Epithelial cell of prostate (primary cell): ENCODE results near the gene CKLF.
A peak's percentile ranks its signal among the peaks of the same experiment; 100 is the strongest.
"Not testable (repeated sequence)": the region's sequence is repeated elsewhere in the genome, so short reads cannot be mapped to it uniquely, and the experiment has no call there.

Experiments
- DNase-seq: peaks from one replicate; pipeline ENCODE4 v3.0.0-alpha.2; 2011; ENCODE audit warnings: low read depth, low spot score
- H3K27ac ChIP-seq: fragments of 450-650 bp; 2 replicates; pipeline ENCODE4 v1.5.1; 2017; ENCODE audit warnings: mild to moderate bottlenecking

CKLF gene

DNA sequence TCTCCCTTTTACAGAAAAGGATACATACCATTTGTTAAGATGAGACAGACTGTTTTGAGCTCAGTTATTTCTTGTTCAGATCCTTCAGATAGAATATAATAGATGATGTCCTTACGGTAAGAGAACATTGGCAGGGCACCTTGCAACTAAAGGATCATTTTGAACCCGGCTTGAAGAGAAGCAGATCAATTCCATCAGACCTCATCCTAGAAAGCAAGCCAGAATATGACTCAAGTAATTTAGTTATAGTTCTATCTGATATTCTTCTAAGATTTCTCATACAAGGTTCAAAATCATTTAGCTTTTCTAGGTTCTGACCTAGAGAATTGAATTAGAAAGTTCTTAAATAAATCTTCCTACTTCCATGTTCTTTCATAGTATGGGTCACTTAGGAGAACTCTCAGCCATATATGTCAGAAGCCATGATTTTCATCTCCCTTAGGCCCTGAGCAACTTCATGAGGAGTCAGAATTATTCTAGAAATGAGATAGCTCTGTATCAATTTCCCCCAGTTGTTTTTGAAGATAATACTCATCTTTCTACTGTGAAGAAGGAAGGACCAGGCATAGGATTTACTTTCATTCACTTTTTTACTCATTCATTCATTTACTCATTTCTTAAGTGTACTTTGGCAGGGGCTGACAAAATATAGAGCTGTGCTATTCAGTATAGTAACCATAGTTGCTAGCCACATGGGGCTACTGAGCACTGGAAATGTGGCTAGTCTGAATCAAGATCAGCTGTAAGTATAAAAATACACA, 11.4 kb downstream of the CKLF start:
- DNase-seq: no peak
- no peak overlapping the region for H3K27ac ChIP-seq

DNA sequence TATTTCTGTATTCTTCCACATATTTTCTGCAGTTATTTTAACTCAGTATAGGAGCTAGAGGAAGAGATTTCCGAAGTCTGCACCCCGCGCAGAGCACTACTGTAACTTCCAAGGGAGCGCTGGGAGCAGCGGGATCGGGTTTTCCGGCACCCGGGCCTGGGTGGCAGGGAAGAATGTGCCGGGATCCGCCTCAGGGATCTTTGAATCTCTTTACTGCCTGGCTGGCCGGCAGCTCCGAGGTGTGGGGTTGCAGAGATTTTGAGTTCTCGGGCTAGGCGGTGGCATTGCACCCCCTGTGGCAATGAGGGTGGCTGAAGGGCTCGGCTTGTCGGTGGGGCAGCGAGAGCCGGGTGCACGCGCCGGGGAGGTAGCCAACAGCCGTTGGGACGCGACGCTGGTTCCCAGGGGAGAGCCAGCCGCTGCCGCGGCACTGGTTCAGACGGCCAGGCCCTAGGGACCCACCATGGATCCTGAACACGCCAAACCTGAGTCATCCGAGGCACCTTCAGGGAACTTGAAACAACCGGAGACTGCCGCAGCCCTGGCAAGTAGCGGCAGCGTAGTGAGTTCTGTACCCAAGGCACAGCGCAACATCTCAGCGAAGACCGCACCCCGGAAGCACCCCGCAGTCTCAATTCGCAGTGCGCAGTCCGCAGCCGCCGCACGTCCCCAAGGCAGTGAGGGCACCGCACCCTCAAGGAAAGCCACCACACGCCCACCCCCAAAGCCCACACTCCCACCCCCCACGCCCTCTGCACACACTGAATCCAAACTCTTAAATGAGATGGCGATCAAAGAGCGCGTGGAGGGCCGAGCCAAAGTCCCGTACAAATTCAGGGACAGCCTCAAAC, 13.9 kb downstream of the CKLF start, which contains the start of gene CMTM1:
CMTM1 (plus strand) TSS at position 389 of the 851 bp plus-strand sequence; CDS start at position 464, 75 bp downstream.
- no peak within 1 kb of the TSS for H3K27ac ChIP-seq
- no peak for DNase-seq

DNA sequence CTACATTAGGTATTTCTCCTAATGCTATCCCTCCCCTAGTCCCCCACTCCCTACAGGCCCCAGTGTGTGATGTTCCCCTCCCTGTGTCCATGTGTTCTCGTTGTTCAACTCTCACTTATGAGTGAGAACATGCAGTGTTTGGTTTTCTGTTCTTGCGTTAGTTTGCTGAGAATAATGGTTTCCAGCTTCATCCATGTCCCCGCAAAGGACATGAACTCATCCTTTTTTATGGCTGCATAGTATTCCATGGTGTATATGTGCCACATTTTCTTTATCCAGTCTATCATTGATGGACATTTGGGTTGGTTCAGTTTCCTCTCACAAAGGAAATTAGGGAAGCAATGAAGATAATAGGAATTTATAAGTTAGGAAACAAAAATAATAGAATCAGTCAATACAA, 14.9 kb downstream of the CKLF start:
- not testable (repeated sequence) for H3K27ac ChIP-seq, DNase-seq

DNA sequence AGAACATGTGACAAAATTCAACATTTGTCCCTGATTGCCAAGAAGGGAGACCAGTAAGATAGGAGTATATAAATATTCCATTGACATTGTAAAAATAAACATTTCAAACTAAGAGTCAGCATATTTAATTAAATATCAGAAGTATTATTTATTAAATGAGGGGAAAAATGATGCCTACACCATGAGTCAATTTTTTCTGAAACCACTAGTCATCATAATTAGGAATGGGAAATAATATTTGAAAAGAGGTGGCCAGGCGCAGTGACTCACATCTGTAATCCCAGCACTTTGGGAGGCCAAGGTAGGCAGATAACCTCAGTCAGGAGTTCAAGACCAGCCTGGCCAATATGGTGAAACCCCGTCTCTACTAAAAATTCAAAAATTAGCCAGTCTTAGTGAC, 16.0 kb downstream of the CKLF start:
- no peak overlapping the region for H3K27ac ChIP-seq
- DNase-seq: no peak

DNA sequence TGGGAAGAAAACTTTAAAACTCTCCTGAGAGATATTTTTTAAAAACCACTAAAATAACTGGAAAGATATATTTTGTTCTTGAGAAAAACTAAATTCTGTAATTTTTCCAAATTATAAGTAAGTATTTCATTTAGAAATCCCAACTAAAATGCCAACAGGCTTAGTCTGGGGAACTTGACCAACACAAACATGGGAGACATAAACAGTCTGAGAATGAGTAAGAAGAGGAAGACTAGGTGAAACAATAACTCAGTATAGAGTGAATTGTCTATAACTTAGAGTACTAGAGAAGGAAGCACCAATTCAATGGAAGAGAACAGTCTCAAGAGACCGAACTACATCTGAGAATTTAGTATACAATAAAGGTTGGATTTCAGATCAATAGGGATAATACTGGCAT, 16.8 kb downstream of the CKLF start:
- peak overlapping the region; percentile 4 for H3K27ac ChIP-seq

DNA sequence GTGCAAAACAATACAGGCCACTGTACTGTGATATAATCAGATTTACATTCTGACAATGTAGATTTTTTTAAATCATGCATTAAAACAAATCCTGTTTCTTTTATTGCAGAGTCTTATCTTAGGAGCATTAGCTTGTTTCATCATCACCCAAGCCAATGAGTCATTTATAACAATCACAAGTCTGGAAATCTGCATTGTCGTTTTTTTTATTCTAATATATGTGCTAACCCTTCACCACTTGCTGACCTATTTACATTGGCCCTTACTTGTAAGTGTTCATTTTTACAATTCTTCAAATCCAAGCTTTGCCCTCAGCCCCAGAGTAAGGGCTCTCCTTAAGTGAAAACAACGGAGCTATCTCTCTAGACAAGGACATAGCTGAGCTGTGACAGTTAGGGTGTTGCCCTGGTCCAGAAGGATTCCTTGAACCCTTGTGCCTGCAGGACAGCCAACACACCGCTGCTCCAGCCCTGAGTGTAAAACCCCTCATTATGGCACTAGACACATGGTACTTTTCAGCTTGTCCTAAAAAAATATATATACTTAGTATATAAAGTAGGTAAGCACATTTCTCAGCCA, 17.5 kb downstream of the CKLF start:
- H3K27ac ChIP-seq: peak overlapping the region; percentile 4
- no peak for DNase-seq

More for the DNA sequence above, 16.8 kb downstream of the CKLF start:
- DNase-seq: no peak

DNA sequence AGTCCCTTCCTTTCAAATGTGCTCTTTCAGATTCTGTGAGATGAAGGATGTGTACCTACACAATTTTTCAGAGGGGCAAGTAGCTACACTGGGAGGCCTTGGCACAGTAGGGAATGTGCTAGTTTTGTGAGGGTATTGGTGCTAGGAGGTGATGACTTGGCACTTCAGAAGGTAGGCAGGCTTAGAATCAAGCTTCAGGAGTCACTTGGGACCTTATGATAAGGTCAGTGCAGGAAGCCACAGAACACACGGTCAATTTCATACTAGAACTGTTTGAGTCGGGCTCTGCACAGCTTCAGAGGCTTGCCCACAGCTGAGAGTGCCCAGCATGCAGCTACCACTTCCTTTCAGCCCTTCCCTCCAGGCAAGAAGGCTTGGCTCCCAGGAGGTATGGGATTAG, 20.0 kb downstream of the CKLF start:
- no peak for DNase-seq

DNA sequence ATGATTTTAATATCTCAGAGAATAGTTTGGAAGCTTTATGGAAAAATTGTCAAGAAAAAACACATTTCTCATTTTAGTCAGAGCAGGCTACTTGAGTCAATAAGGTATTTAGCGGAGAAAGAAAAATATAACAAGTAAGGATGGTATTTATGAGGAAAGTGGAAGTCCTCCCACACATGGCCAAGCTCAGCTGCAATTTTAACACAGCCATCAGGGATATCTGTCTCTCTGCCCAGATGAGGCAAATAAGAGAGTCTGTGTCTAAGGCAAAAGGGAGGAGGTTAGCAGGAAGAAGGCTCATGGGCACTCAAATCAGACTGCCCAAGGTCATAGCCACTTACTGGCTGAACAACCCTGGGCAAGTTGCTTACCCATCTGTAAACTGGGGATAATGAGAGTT, 21.7 kb downstream of the CKLF start:
- no peak overlapping the region for H3K27ac ChIP-seq
- no peak for DNase-seq

More for the DNA sequence above, 20.0 kb downstream of the CKLF start:
- no peak overlapping the region for H3K27ac ChIP-seq

DNA sequence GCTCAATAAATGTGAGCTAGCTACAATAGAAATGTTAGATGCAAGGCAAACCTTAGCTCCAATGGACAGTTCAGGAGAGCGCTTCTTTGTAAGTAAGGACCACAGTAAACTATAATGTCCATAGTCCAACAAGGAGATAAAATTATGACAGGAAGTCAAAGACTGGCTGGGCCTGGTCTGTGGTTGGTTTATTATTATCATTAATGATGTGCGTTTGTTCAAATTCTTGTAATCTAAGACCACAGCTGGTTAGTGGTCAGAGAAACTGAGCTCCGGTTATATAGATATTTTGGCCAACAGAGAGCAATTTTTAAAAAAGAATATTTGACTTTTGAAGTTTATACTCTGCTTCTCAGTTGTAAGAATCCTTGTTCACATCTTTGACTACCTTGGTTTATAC, 22.2 kb downstream of the CKLF start:
- H3K27ac ChIP-seq: no peak overlapping the region
- no peak for DNase-seq

DNA sequence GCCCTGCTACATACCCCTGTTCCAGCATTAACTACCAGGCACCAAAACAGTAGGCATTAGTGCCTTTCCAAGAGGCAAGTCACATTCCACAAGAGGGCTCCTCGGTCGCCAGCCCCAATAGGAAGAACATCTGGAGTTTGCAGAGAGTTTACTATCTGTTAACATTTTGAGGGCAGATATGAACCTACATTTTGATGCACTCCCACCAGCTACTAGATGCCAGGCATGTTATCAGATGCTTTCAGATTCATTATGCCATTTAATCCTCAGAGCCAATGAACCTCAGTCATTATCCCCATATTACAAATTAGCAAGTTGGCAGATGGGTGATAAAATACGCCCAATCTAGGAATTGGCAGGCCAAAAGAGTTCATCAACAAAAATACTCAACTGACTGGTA, 22.7 kb downstream of the CKLF start:
- no peak overlapping the region for H3K27ac ChIP-seq
- DNase-seq: no peak

DNA sequence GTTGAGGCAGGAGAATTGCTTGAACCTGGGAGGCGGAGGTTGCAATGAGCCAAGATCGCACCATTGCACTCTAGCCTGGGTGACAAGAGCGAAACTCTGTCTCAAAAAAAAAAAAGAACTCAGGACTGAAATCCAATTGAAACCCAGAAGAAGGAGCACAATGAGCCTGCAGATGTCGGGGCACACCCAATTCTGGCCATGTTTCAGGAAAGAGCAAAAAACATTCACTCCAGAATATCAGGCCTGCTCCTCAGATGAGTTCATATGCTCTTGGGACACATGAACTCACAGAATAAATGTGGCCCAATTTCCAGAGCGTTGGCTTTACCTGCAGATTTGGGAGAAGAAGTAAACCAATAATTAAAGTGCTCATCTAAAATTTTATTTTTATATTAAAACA, 23.9 kb downstream of the CKLF start:
- DNase-seq: no peak
- no peak overlapping the region for H3K27ac ChIP-seq

DNA sequence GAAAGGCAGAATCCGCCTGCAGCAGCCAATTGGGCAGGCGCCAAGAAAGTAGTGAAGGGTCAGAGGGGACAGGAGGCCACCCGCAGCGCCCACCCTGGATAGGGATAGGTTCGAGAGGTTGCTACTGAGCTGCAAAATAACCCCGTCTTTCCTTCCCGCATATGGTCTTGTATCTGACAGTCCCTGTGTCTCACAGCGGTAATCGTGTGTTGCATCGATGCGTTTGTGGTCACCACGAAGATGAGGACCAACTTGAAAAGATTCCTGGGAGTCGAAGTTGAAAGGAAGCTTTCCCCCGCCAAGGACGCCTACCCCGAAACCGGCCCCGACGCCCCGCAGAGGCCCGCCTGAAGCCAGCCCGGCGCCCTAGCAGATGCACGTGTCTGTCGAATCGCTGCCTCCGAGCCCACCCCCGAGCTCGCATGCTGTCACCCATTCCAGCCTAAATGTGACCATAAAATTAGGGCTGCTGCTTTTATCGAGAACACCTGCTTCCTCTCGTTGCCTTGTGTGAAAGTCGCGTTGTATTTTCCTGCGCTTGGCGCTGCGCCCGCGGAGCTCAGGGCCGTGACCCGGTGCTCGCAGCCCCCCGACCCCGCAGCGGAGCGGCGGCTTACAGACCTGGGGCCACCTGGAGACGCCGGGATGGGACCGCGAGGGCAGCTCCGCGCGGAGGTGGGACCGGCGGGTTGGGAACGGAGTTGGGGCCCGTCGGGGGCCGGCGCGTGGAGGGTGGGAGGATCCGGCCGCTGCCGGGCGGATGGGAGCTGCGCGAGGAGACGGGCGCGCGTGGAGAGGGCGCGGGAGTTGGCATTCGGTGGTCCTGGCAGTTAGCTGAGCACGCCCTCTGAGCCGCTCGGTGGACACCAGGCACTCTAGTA, 26.5 kb downstream of the CKLF start, which contains the start of gene CMTM2:
CMTM2 (plus strand) TSS at position 813 of the 881 bp plus-strand sequence. CDS start 145 bp downstream, outside the sequence.
- H3K27ac ChIP-seq: no peak within 1 kb of the TSS
- no peak for DNase-seq

DNA sequence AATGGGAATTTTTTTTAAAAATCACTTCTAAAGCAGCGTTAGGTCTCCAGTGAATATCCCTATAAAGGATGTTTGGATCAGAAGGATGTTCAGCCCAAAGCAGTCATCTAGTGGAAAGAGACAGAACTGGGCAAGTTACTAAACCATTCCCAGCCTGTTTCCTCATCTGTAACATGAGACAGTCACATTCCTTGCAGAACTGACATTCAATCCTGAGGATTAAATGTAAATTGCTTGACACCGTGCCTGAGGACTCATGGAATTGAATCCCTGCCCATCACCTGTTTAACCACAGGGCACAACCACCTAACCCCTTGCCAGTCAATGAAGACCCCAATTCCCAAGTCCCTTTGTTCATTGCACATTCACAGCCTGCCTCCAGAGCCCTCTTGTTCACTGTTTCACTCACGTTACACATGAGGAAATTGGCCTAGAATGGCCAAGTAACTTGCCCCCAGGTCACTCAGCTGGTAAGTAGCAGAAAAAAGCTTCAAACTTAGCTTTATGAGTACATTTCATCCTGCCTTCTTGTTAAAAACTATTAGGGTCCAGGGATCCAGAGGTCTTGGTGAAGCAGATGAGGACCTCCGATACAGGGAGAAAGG, 28.3 kb downstream of the CKLF start:
- peak; percentile 22 for DNase-seq
- no peak overlapping the region for H3K27ac ChIP-seq

DNA sequence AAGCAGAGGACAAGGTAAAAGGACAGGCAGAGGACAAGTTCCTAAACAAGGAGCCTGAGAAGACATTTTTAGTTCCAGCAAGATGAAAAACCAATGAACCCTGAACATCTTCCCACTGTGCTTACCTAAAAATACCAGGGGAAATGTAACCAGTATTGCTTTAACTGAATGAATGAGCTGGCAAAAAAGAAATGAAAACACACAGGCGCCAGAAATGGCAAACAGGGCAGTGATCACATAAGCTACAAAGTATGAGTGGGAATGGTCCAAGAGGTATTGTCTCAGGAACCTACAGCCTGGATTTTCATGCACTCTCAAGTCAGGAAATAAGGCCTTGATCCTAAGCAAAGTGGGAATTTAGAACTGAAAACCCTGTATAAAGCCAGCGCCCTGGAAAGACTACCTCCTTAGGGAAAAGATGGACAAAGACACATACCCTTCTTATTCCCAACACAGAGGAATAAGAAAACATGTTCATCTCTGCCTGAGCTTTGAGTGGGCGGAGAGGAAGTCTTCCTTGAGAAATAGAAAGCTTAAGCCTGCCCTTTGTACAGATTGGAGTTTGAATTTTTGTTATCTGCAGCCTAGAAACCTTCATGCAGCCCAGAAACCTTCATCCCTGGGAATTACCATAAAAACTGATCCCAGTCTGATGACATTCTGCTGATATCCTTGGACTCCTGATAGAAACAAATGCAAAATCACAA, 29.0 kb downstream of the CKLF start:
- H3K27ac ChIP-seq: no peak overlapping the region
- no peak for DNase-seq

DNA sequence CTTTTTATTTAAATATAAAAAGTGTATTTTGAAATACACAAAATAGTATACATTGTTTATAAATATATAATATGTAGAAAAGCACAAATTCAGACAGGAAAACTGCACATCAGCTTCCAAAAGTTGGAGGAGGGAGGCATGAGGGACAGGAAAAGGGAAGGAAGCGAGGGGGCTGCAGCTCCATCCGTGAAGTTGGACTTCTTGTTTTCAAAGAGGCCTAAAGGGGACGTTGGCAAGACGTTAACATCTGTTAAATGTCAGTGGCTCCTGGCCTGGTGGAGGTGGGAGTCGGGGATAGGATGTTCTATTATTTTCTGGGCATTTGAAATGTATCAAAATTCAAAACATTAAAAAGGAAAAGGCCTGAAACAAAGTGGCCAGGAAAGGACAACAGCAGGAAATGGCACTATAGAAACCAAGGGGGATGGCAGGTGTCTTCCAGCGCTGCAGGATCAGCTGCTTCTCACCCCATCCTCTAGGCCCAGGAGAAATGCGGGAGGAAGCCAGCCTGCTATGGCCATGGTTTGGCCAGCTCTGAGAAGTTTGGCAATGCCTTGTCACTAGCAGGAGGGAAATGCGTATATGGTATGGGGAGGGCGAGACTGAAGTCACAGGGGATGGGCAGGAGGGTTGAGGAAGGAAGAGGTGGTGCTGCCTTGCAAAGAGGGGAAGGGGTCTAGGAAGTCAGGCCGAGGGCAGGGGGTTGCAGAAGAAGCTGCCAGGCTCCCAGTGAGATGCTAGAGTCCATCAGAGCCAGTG, 33.3 kb downstream of the CKLF start:
- no peak overlapping the region for H3K27ac ChIP-seq
- no peak for DNase-seq

DNA sequence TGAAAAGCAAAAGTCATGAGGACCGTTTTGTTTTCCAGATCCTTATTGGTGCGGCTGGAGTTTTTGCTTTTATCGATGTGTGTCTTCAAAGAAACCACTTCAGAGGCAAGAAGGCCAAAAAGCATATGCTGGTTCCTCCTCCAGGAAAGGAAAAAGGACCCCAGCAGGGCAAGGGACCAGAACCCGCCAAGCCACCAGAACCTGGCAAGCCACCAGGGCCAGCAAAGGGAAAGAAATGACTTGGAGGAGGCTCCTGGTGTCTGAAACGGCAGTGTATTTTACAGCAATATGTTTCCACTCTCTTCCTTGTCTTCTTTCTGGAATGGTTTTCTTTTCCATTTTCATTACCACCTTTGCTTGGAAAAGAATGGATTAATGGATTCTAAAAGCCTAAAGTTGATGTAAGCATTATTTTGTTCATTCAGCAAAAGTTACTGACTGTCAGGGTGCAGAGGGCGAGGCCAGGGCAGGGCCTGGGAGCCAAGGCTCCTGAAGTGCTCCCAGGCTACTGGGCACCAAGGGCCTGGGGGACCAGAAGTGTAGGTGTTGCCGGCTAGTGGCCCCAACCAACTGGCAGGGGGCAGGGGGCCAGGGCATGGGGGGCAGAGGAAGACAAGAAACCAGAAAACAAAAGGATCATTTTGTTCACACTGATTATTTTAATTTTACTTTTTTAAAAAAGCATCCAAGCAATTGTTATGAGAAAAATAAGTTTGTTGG, 35.7 kb downstream of the CKLF start:
- no peak for DNase-seq
- H3K27ac ChIP-seq: no peak overlapping the region

DNA sequence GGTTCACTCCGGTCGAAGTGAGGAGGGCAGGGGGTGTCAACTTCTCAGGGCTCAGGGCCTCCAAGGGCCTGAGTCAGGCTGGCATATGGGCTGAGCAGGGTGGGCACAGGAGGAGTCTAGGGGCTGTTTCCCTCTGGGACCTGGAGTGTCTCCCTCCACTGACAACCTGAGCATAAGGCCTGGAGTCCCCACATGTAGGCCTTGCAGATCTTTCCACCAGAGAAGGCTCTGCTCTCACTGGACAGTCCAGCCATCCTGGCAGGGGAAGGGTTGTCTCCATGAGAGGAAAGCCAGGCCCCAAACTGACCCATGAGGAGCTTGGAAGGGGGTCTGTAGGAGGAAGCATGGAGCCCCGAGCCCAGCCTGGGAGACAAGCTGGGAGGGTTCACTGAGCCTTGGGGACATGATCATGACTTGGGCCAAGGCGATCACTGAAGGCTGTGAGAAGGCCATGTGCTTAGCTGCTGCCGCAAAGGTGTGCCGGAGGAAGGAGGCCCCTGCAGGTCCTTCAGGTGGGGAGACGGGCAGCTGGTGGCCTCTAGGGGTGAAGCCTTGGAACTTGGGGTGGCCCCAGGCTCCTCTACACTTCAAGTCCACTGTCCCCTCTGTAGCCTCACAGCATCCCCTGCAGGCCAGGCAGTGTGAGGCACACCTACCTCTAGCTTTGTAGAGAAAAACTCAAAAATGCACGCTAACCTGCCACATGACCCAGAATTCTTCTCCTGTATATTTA, 36.8 kb downstream of the CKLF start:
- H3K27ac ChIP-seq: no peak overlapping the region
- no peak for DNase-seq
